Iris pigment epithelial cell (primary cell): Measurements from ENCODE around the gene ZMAT2.
A peak's percentile ranks its signal among the peaks of the same experiment; 100 is the strongest.
"Not testable (repeated sequence)": the region's sequence is repeated elsewhere in the genome, so short reads cannot be mapped to it uniquely, and the experiment has no call there.

Source experiments
- DNase-seq: peaks from one replicate; pipeline ENCODE4 v3.0.0-alpha.2; 2011; ENCODE audit warnings: low read depth

Gene ZMAT2

DNA sequence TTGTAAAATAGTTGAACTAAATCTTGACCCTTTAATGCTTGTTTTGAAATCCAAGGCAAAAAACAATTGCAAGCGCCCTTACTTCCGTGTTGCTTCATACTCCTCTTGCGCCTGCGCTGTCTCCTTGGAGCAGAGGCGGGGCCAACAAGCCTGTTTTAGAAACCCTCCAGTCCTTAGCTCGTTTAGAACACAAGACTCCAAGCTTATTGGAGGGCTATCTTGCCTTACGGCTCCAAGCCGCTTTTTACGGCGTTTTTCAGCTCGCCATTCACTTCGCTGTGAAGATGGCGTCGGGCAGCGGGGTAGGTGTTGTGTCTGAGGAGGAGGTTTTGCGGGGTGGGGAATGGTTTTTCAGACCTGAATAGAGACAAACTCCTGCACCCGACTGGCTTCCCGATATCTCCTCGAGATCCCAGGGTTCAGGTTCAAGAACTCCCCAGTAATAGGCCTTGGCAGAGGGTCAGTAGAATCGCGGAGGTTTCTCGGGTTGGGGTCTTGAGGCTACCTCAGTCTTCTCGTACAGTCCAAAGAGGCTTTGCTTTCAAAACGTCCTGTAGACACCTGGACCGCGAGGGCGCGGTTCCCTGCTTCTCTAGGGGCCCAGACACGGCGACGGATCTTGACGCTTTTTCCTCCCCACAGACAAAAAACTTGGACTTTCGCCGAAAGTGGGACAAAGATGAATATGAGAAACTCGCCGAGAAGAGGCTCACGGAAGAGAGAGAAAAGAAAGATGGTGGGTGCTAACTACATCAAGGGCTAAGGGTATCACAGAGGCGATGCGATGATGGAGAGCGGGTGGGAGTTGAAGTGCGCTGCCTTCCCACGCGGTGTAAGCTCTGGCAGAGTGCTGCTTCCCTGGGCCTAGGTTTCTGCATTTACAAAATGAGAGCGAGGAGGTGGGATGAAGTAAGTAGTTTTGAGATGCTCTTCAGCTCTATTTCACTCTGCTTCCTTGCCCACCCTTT is at the start of gene ZMAT2:
Gene ZMAT2, plus strand, starts transcription at position 271 of the 968 bp plus-strand sequence. Its CDS starts 14 bp downstream, at position 285.
- DNase-seq, result peak; percentile 100

DNA sequence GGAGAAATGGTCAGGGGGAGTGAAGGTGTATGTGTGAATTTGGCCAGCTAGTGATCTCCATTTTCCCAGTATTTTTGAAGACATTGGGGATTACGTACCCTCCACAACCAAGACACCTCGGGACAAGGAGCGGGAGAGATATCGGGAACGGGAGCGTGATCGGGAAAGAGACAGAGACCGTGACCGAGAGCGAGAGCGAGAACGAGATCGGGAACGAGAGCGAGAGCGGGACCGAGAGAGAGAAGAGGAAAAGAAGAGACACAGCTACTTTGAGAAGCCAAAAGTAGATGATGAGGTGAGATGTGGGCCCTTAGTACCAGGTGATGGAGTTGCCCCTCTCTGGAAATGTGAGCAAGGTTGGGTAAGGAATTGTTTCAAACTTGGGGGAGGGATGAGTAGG is 41.4 kb upstream of the ZMAT2 start:
- no peak for DNase-seq

DNA sequence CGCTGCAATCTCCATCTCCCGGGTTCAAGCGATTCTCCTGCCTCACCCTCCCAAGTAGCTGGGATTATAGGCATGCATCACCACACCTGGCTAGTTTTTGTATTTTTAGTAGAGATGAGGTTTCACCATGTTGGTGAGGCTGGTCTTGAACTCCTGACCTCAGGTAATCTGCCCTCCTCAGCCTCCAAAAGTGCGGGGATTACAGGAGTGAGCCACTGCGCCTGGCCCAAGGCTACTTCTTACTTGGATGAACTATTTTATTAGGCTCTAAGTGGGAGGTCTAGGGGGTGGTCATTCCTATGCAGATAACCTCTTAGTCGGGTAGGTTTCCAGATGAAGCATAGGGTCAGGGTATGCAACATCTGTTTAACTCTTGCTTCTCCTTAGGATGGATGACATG is 39.9 kb upstream of the ZMAT2 start:
- not testable (repeated sequence) for DNase-seq

GRCh38 chr5:140664030-140664358 is 36.3 kb upstream of the ZMAT2 start:
- DNase-seq, result no peak

- DNase-seq, result peak; percentile 90
Measured at GRCh38 chr5:140664359-140665119, 35.7 kb upstream of the ZMAT2 start, which contains the start of gene WDR55. WDR55 (plus strand) TSS chr5:140664904; CDS start chr5:140664913, 9 bp downstream.

- DNase-seq, result not testable (repeated sequence)
Measured at GRCh38 chr5:140671035-140671434, 29.2 kb upstream of the ZMAT2 start.

GRCh38 chr5:140671472-140672125 is 28.6 kb upstream of the ZMAT2 start:
- no peak for DNase-seq

- peak; percentile 27 for DNase-seq
Measured at GRCh38 chr5:140672455-140673186, 27.6 kb upstream of the ZMAT2 start.

GRCh38 chr5:140673187-140673976 is 26.9 kb upstream of the ZMAT2 start, which contains the start of gene DND1:
DND1 (minus strand) TSS chr5:140673576; CDS start chr5:140673542, 34 bp downstream.
- DNase-seq, result no peak

- no peak for DNase-seq
Measured at GRCh38 chr5:140674211-140674610, 26.0 kb upstream of the ZMAT2 start.

DNA sequence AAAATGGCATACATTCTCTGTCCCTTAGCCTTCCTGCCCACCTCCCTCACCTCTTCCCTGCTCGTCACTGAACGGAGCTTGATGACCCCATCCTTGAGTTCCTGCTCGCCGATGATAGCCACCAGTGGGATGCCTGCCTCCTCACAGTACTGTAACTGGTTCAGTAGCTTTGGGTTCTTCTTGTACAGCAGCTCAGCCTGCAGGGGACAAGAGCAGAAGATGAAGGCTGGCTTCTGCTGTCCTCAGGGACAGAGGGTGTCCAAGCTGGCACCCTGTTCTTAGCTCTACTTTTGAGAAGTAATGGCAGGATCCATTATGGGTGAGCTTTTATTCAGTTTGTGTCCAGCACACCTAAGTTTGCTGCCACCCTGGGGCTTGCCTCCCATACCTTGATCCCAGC is 25.6 kb upstream of the ZMAT2 start:
- no peak for DNase-seq

GRCh38 chr5:140677947-140678346 is 22.3 kb upstream of the ZMAT2 start:
- no peak for DNase-seq

- DNase-seq, result no peak
Measured at GRCh38 chr5:140678993-140679392, 21.3 kb upstream of the ZMAT2 start.

DNA sequence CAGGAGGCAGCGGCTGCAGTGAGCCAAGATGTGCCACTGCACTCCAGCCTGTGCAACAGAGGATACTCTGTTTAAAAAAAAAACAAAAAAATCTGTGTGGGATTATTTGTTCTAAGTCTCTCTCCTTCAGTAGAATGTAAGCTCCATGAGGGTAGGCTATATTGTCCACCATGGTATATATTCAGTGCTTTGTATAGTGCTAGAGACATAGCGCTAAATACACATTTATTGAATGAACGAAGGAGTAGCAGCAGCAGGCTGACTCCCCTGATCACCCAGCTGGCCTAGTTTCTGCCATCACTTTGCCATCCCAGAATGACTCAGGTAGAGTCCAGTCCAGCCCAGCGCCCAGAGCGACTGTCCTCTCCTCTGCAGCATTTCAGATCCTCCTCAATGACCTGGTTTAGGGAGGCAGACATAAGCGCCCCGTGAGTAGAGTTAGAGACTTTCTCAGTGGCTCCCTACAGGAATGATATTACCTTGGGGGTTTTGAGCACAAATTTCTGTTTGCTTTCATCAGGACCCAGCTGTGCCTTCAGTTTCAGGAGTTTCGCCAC is 9.8 kb upstream of the ZMAT2 start:
- no peak for DNase-seq

DNA sequence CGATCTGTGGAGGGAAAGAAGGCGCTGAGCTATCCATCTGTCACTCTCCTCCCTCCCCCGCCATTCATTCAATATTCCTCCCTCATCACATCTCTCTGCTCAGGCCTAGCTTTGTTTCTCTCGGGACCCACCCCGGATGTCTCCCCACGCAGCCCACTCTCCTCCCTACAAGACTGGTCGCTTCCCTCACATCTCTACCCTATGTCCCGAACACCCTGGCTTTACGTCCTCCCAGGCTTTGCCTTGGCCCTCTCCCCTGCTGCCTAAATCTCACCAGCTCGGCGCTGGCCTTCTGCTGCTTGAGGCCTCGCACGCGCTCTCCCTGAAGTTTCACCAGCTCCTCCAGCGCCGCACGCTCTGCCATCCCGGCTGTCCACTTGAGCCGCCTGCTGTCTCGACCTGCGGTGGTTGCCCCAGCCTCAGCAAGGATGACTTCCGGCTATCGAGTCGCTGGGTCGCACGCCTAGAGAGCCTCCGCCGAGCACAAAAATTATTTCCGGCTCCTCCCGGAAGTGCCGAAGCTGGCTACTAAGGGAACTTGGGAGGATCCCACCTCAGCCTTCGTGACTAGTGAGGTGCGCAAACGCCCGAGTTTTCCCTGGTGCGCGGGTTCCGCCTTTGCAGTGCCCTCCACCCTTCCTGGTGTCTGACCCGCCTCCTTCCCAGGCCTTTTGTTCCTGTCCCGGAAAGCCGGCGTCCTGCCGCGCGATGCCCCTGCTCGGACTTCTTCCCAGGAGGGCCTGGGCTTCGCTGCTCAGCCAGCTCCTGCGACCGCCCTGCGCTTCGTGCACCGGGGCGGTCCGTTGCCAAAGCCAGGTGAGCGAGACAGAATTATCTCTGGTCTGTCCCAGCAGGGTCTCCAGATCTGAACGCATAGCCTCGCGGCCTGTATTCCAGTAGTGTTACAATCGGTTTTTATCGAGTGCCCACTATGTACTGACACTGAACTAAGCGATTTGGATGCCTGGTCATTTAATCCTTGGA is 9.0 kb upstream of the ZMAT2 start, which contains the start of the genes HARS1 and HARS2:
Gene HARS1, minus strand, starts transcription at position 430 of the 984 bp plus-strand sequence. Its CDS starts 66 bp downstream, at position 364.
Gene HARS2, plus strand, starts transcription at position 515 of the 984 bp plus-strand sequence. Its CDS starts 194 bp downstream, at position 709.
- DNase-seq, result peak; percentile 95

DNA sequence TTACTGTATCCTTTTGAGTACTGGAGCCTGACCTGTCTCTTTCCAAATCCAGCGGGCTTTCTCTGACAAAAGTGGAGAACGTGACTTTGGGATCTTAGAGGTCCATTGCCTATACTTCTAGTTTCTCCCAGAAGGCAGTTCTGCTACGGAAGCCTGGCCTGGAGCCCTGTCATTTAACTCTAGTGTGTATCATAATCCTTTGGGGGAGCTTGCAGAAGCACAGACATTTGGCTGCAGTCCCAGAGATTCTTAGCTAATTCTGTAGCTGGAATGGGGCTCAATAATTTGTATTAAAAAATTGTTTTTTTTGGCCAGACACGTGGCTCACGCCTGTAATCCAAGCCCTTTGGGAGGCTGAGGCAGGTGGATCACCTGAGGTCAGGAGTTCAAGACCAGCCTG is 6.0 kb upstream of the ZMAT2 start:
- DNase-seq, result peak; percentile 86

GRCh38 chr5:140696891-140697492 is 3.3 kb upstream of the ZMAT2 start:
- DNase-seq, result no peak

- DNase-seq, result no peak
Measured at GRCh38 chr5:140707812-140708211, 7.6 kb downstream of the ZMAT2 start.
